ENCODE data around the gene GPR179.

Gene GPR179

GRCh38 chr17:38350035-38350434 lies 6.3 kb upstream of the GPR179 start:
- ATAC-seq, result no peak
- TF ChIP-seq ZNF565 (CRISPR knock-in tag; conservative IDR thresholded peaks at IDR 0.05; ENCODE audit: low read depth) (no peak), OSR1 (CRISPR knock-in tag; IDR thresholded peaks at IDR 0.05) (no peak), TCF4 (CRISPR knock-in tag; IDR thresholded peaks at IDR 0.05; ENCODE audit: borderline replicate concordance) (no peak), CSRNP3 (CRISPR knock-in tag; IDR thresholded peaks at IDR 0.05) (no peak), TOX (CRISPR knock-in tag; IDR thresholded peaks at IDR 0.05; ENCODE audit: borderline replicate concordance) (no peak), GLIS3 (CRISPR knock-in tag; IDR thresholded peaks at IDR 0.05) (no peak), SNAI2 (CRISPR knock-in tag; IDR thresholded peaks at IDR 0.05) (no peak), ZFP3 (CRISPR knock-in tag; IDR thresholded peaks at IDR 0.05) (no peak), ZC3H10 (CRISPR knock-in tag; IDR thresholded peaks at IDR 0.05) (no peak), PATZ1 (CRISPR knock-in tag; IDR thresholded peaks at IDR 0.05; ENCODE audit: borderline replicate concordance) (no peak)

- no peak for TF ChIP-seq ZNF70 (CRISPR knock-in tag; IDR thresholded peaks at IDR 0.05)
- TF ChIP-seq TSHZ2 (CRISPR knock-in tag; IDR thresholded peaks at IDR 0.05), result no peak
- TF ChIP-seq ZC3H10 (CRISPR knock-in tag; IDR thresholded peaks at IDR 0.05), result no peak
- TF ChIP-seq TOX (CRISPR knock-in tag; IDR thresholded peaks at IDR 0.05; ENCODE audit: borderline replicate concordance), result no peak
- TF ChIP-seq RARB (CRISPR knock-in tag; IDR thresholded peaks at IDR 0.05), result no peak
- no peak for TF ChIP-seq OSR1 (CRISPR knock-in tag; IDR thresholded peaks at IDR 0.05)
- no peak for TF ChIP-seq POU6F1 (CRISPR knock-in tag; IDR thresholded peaks at IDR 0.05; ENCODE audit: borderline replicate concordance, low read depth)
- TF ChIP-seq PATZ1 (CRISPR knock-in tag; IDR thresholded peaks at IDR 0.05; ENCODE audit: borderline replicate concordance), result no peak
- TF ChIP-seq ZNF565 (CRISPR knock-in tag; conservative IDR thresholded peaks at IDR 0.05; ENCODE audit: low read depth), result no peak
- TF ChIP-seq CSRNP3 (CRISPR knock-in tag; IDR thresholded peaks at IDR 0.05), result no peak
- TF ChIP-seq TCF4 (CRISPR knock-in tag; IDR thresholded peaks at IDR 0.05; ENCODE audit: borderline replicate concordance), result no peak
- no peak for TF ChIP-seq ARNTL (CRISPR knock-in tag; IDR thresholded peaks at IDR 0.05; ENCODE audit: borderline replicate concordance, low read depth)
- TF ChIP-seq BACH2 (CRISPR knock-in tag; IDR thresholded peaks at IDR 0.05; ENCODE audit: borderline replicate concordance), result no peak
- no peak for TF ChIP-seq SNAI2 (CRISPR knock-in tag; IDR thresholded peaks at IDR 0.05)
- TF ChIP-seq ISL1 (CRISPR knock-in tag; IDR thresholded peaks at IDR 0.05), result no peak
- no peak for TF ChIP-seq ZFP3 (CRISPR knock-in tag; IDR thresholded peaks at IDR 0.05)
- no peak for TF ChIP-seq PPARA (CRISPR knock-in tag; IDR thresholded peaks at IDR 0.05; ENCODE audit: borderline replicate concordance)
- peak; percentile 84 for ATAC-seq
Measured at GRCh38 chr17:38349097-38349730, 5.5 kb upstream of the GPR179 start.

Data from SK-N-SH treated with all-trans-retinoic acid at 6 μM for 48 hours (cell line).